SK-N-MC (cell line): ENCODE results near the gene RELL2.

Source experiments
- DNase-seq: peaks from one replicate; pipeline ENCODE4 v3.0.0-alpha.2; 2011; ENCODE audit warnings: low read depth, low spot score
- H3K27ac ChIP-seq: fragments of 200-600 bp; sonication (generic); 2 replicates; pipeline ENCODE4 v1.5.1; 2016; ENCODE audit warnings: mixed run types
- H3K36me3 ChIP-seq: fragments of 200-600 bp; sonication (generic); 2 replicates; pipeline ENCODE4 v1.6.1; 2017; ENCODE audit warnings: antibody characterized with exemption, low read length, mixed read lengths; ENCODE audit not compliant: insufficient read depth
- H3K4me3 ChIP-seq: fragments of 200-600 bp; sonication (generic); 2 replicates; pipeline ENCODE4 v1.5.1; 2016
- H3K9ac ChIP-seq: fragments of 200-600 bp; sonication (generic); 2 replicates; pipeline ENCODE4 v1.8.0; 2017; ENCODE audit warnings: mixed run types, mixed read lengths; ENCODE audit not compliant: insufficient read length
- H3K9me3 ChIP-seq: fragments of 200-600 bp; sonication (generic); 2 replicates; pipeline ENCODE4 v1.6.1; 2017; ENCODE audit warnings: low read depth, mild to moderate bottlenecking, antibody characterized with exemption, low read length, moderate library complexity, mixed read lengths
- EZH2 ChIP-seq: fragments of 200-600 bp; sonication (generic); IDR thresholded peaks from one replicate; pipeline ENCODE4 v1.6.1; 2017; ENCODE audit warnings: antibody characterized with exemption
- FOXP2 ChIP-seq: optimal IDR thresholded peaks from 2 replicates; pipeline ENCODE3; 2011; ENCODE audit warnings: mild to moderate bottlenecking, moderate library complexity; ENCODE audit not compliant: insufficient read depth; ENCODE audit errors: extremely low read length, control extremely low read depth
- POLR2AphosphoS5 ChIP-seq: IDR thresholded peaks from 2 replicates; pipeline ENCODE4 v1.6.1; 2012; ENCODE audit warnings: mild to moderate bottlenecking, low read depth, low read length, borderline replicate concordance

RELL2 gene

GRCh38 chr5:141617682-141618029, 19.1 kb upstream of the RELL2 start:
- Histone ChIP-seq H3K27ac (no peak overlapping the region), H3K9me3 (no peaks in the 10 kb centered on the region), H3K4me3 (peak overlapping the region; percentile 93), H3K9ac (peak overlapping the region; percentile 91), H3K36me3 (peaks cover 35% of the 10 kb centered on the region)
- TF ChIP-seq POLR2AphosphoS5 (no peak), EZH2 (no peak), FOXP2 (no peak)
- no peak for DNase-seq

DNA sequence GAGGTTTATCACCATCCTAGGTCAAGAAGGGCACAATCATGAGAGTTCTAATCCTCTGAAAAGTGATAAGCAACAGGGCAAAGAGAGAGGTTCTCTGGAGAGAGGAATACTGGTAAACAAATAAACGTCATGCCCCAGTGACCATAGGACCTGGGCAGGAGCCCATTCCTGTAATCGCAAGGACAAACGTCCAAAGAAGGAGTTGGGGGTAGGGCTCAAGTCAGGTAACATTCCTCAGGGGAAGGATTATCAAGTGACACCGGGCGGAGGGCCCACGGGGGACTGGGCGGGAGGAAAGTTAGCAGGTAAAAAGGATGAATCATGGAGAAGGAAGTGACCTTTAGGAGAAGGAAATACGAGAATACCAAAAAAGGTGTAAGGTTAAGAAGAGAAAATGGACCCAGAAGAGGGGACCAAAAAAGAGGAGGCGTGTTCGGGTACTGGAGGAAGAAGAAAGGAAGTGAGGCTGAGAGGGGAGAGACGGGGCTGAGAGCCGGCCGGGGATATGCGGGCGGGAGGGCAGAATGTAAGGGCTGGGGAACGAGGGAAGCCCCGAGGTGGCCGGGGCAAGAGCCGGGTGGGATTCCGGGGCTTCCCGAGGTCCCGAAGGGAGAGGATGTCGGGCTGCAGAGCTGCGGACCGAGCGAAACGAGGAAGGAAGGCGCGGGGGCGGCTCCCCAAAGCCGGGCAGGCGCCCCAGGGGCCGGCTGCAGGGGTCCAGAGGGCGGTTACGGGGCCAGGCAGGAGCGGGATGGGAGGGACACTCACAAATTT, 18.6 kb upstream of the RELL2 start:
- no peak overlapping the region; the same call in 1 of the 2 replicates for H3K27ac ChIP-seq
- no peak for DNase-seq
- peak overlapping the region; percentile 91 for H3K9ac ChIP-seq
- TF ChIP-seq POLR2AphosphoS5: no peak
- no peak for TF ChIP-seq EZH2
- TF ChIP-seq FOXP2: no peak
- peaks cover 36% of the 10 kb centered on the region for H3K36me3 ChIP-seq
- no peaks in the 10 kb centered on the region for H3K9me3 ChIP-seq
- peak overlapping the region; percentile 93 for H3K4me3 ChIP-seq

GRCh38 chr5:141618804-141619554, 17.8 kb upstream of the RELL2 start, which contains the start of gene DIAPH1:
DIAPH1 (minus strand) TSS chr5:141619000; CDS start chr5:141618914, 86 bp downstream.
- Histone ChIP-seq H3K9me3 (no peaks in the 10 kb centered on the region), H3K36me3 (peaks cover 44% of the 10 kb centered on the region), H3K4me3 (peak within 1 kb of the TSS; percentile 93), H3K9ac (peak within 1 kb of the TSS; percentile 91), H3K27ac (peak within 1 kb of the TSS; percentile 63)
- peak; percentile 56; the same call in 1 of the 2 replicates for TF ChIP-seq POLR2AphosphoS5
- no peak for TF ChIP-seq FOXP2
- peak; percentile 66 for DNase-seq

GRCh38 chr5:141623186-141623585, 13.6 kb upstream of the RELL2 start:
- TF ChIP-seq EZH2 (no peak), FOXP2 (no peak), POLR2AphosphoS5 (no peak)
- peak overlapping the region; percentile 20; the same call in 1 of the 2 replicates for H3K4me3 ChIP-seq
- DNase-seq: no peak
- H3K9me3 ChIP-seq: no peaks in the 10 kb centered on the region
- no peak overlapping the region for H3K9ac ChIP-seq
- H3K27ac ChIP-seq: peak overlapping the region; percentile 78
- H3K36me3 ChIP-seq: peaks cover 65% of the 10 kb centered on the region

DNA sequence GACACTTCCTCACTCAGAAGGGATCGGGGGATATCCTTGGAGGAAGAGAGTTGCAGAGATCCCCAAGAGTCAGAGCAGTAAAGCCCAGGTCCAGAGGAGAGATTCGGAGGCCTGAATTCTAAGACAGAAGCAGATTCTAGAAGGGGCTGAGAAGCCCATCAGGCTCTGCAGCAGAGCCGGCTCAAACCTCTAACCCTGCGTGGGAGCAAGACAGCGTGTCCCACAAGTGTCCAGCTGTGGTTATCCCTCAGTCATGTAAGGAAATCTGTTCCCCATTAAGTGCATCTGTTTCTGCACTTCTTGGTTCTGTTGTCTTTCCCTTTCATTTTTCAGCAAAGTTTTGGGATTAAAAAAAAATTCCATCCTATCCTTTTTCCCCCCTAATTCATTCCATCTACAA, 13.2 kb upstream of the RELL2 start:
- DNase-seq: no peak
- TF ChIP-seq EZH2 (no peak), FOXP2 (no peak), POLR2AphosphoS5 (no peak)
- Histone ChIP-seq H3K9me3 (no peaks in the 10 kb centered on the region), H3K27ac (peak overlapping the region; percentile 78), H3K9ac (no peak overlapping the region), H3K4me3 (peak overlapping the region; percentile 20; the same call in 1 of the 2 replicates), H3K36me3 (peaks cover 70% of the 10 kb centered on the region)

GRCh38 chr5:141628175-141628788, 8.5 kb upstream of the RELL2 start:
- Histone ChIP-seq H3K27ac (no peak overlapping the region), H3K36me3 (peaks cover 73% of the 10 kb centered on the region)
- TF ChIP-seq EZH2 (no peak), FOXP2 (no peak), POLR2AphosphoS5 (no peak)

GRCh38 chr5:141630570-141631140, 6.1 kb upstream of the RELL2 start:
- peaks cover 61% of the 10 kb centered on the region for H3K36me3 ChIP-seq
- DNase-seq: no peak
- no peak overlapping the region for H3K9ac ChIP-seq
- TF ChIP-seq FOXP2: no peak
- TF ChIP-seq EZH2: no peak
- TF ChIP-seq POLR2AphosphoS5: no peak
- no peak overlapping the region for H3K4me3 ChIP-seq
- no peaks in the 10 kb centered on the region for H3K9me3 ChIP-seq
- H3K27ac ChIP-seq: no peak overlapping the region

More at GRCh38 chr5:141628175-141628788, 8.5 kb upstream of the RELL2 start:
- no peak overlapping the region for H3K4me3 ChIP-seq
- H3K9me3 ChIP-seq: no peaks in the 10 kb centered on the region
- H3K9ac ChIP-seq: no peak overlapping the region
- no peak for DNase-seq
